Upper lobe of left lung (tissue), 6 donors: ENCODE results near the gene IDI2. TPM values are rescaled to one million over a fixed set of nuclear protein-coding genes. Genes with fewer than 3 reads are reported as not detected.

Source experiments
- ATAC-seq, 2 donors: fragments of 200-7000 bp; cut with Tn5 transposase; one replicate each; pipeline ENCODE4 v1.9.1; 2022; ENCODE audit warnings: mild to moderate bottlenecking in 2 of 2, moderate library complexity in 2 of 2; ENCODE audit not compliant: low FRiP score in 2 of 2
- DNase-seq, 2 donors: peaks; one replicate each; pipeline ENCODE4 v3.0.0-alpha.2; 2019 to 2020
- H3K27ac ChIP-seq, 4 donors: fragments of 200-600 bp; sonication (generic); one replicate each; pipeline ENCODE4 v1.5.1; 2016 to 2019
- H3K27me3 ChIP-seq, 4 donors: fragments of 200-600 bp; sonication (generic); one replicate each; pipeline ENCODE4 v1.5.1; 2017 to 2019
- H3K36me3 ChIP-seq, 4 donors: fragments of 200-600 bp; sonication (generic); one replicate each; pipeline ENCODE4 v1.5.1; 2016 to 2019
- H3K4me1 ChIP-seq, 4 donors: fragments of 200-600 bp; sonication (generic); one replicate each; pipeline ENCODE4 v1.5.1; 2018 to 2019
- H3K4me3 ChIP-seq, 4 donors: fragments of 200-600 bp; sonication (generic); one replicate each; pipeline ENCODE4 v1.5.1; 2017 to 2019; ENCODE audit warnings: mild to moderate bottlenecking in 2 of 4, moderate library complexity in 1 of 4
- H3K9me3 ChIP-seq, 4 donors: fragments of 200-600 bp; sonication (generic); one replicate each; pipeline ENCODE4 v1.5.1; 2018 to 2019
- CTCF ChIP-seq, 6 experiments: fragments of 450-650 bp in 4 of 6; fragments of 200-600 bp in 2 of 6; sonication (generic) in 2 of 6; IDR thresholded peaks; one replicate each; pipeline ENCODE4 v1.5.1; 2016 to 2019; ENCODE audit warnings: antibody characterized with exemption in 6 of 6
- EP300 ChIP-seq, 4 donors: sonication (generic); formaldehyde crosslinking; IDR thresholded peaks; one replicate each; pipeline ENCODE4 v1.5.1; 2017; ENCODE audit warnings: antibody characterized with exemption in 4 of 4, control low read depth in 2 of 4
- POLR2A ChIP-seq, 4 donors: fragments of 450-650 bp; IDR thresholded peaks; one replicate each; pipeline ENCODE4 v1.5.1; 2016 to 2017; ENCODE audit warnings: antibody characterized with exemption in 4 of 4, mild to moderate bottlenecking in 2 of 4
- POLR2AphosphoS5 ChIP-seq, 2 donors: sonication (generic); formaldehyde crosslinking; IDR thresholded peaks; one replicate each; pipeline ENCODE4 v1.5.1; 2017; ENCODE audit warnings: antibody characterized with exemption in 2 of 2
- WGBS, 2 donors: methylation state at CpG; one replicate each; pipeline ENCODE4 v1.1.5; 2017 to 2018; 5-methylcytosine and 5-hydroxymethylcytosine counted together
- total RNA-seq, 6 donors: library from RNA; depleted of rRNA in 4 of 6; stranded (reverse); fragments of >200 nt in 4 of 6; gene quantifications; one replicate each; pipeline versions ENCODE4 v1.1.0 to v1.2.1, GENCODE V29; 2016 to 2021
- donor health status: DM: no; HTN: no; CAD: no; lungs with moderate emphysema.
- donor health status: DM: no; HTN: yes; CAD: no; lungs with severe emphysema.

Gene IDI2
- total RNA-seq, 6 donors from 2014 or later = not detected

GRCh38 chr10:1029838-1030237 lies 4.2 kb upstream of the IDI2 start:
- no peak for DNase-seq
- no peaks in the 10 kb centered on the region for H3K9me3 ChIP-seq
- no peak overlapping the region for H3K27ac ChIP-seq
- no peaks in the 10 kb centered on the region for H3K27me3 ChIP-seq
- H3K4me1 ChIP-seq = no peaks in the 10 kb centered on the region
- no peak for TF ChIP-seq POLR2A (IDR thresholded peaks at IDR 0.05)
- no peak for TF ChIP-seq EP300 (IDR thresholded peaks at IDR 0.05)
- no peak for TF ChIP-seq POLR2AphosphoS5 (IDR thresholded peaks at IDR 0.05)
- TF ChIP-seq CTCF (IDR thresholded peaks at IDR 0.05) = no peak
- ATAC-seq = no peak
- no peak overlapping the region for H3K4me3 ChIP-seq
- no peaks in the 10 kb centered on the region for H3K36me3 ChIP-seq
- 97 to 98% methylated on average over 7 of the region's 7 CpGs for WGBS, 2 donors

- Histone ChIP-seq H3K4me3 (no peak overlapping the region), H3K27ac (no peak overlapping the region), H3K36me3 (no peaks in the 10 kb centered on the region), H3K27me3 (no peaks in the 10 kb centered on the region), H3K4me1 (no peaks in the 10 kb centered on the region), H3K9me3 (no peaks in the 10 kb centered on the region)
- 94 to 97% methylated on average over 6 of the region's 6 CpGs for WGBS, 2 donors
- ATAC-seq = no peak
- no peak for DNase-seq
- no peak for TF ChIP-seq POLR2A (IDR thresholded peaks at IDR 0.05)
- TF ChIP-seq EP300 (IDR thresholded peaks at IDR 0.05) = no peak
- no peak for TF ChIP-seq CTCF (IDR thresholded peaks at IDR 0.05)
- TF ChIP-seq POLR2AphosphoS5 (IDR thresholded peaks at IDR 0.05) = no peak
These were observed 919 bp upstream of the IDI2 start for GRCh38 chr10:1026578-1026977.

GRCh38 chr10:1024103-1024502 lies 1.6 kb downstream of the IDI2 start:
- TF ChIP-seq POLR2AphosphoS5 (IDR thresholded peaks at IDR 0.05) = no peak
- Histone ChIP-seq H3K4me1 (no peaks in the 10 kb centered on the region), H3K9me3 (no peaks in the 10 kb centered on the region), H3K36me3 (peaks cover 0 to 17% (median 2%) of the 10 kb centered on the region in 4 donors), H3K27ac (no peak overlapping the region), H3K4me3 (no peak overlapping the region), H3K27me3 (no peaks in the 10 kb centered on the region)
- no peak for ATAC-seq
- 91 to 94% methylated on average over 12 of the region's 12 CpGs for WGBS, 2 donors
- DNase-seq = no peak

GRCh38 chr10:1022413-1022812 lies 3.2 kb downstream of the IDI2 start:
- no peak for TF ChIP-seq EP300 (IDR thresholded peaks at IDR 0.05)
- TF ChIP-seq POLR2AphosphoS5 (IDR thresholded peaks at IDR 0.05) = no peak
- no peak for TF ChIP-seq POLR2A (IDR thresholded peaks at IDR 0.05)
- TF ChIP-seq CTCF (IDR thresholded peaks at IDR 0.05) = no peak
- H3K27ac ChIP-seq = no peak overlapping the region
- no peak overlapping the region for H3K4me3 ChIP-seq
- peaks cover 0 to 29% (median 12%) of the 10 kb centered on the region in 4 donors for H3K36me3 ChIP-seq
- no peaks in the 10 kb centered on the region for H3K9me3 ChIP-seq
- DNase-seq (no peak), ATAC-seq (no peak)
- H3K27me3 ChIP-seq = no peaks in the 10 kb centered on the region
- H3K4me1 ChIP-seq = no peaks in the 10 kb centered on the region
- WGBS, 2 donors = 72 to 91% methylated on average over 12 of the region's 12 CpGs

- Histone ChIP-seq H3K4me3 (no peak overlapping the region), H3K9me3 (no peaks in the 10 kb centered on the region), H3K27me3 (no peaks in the 10 kb centered on the region), H3K27ac (no peak overlapping the region), H3K4me1 (no peaks in the 10 kb centered on the region), H3K36me3 (peaks cover 3 to 43% (median 26%) of the 10 kb centered on the region in 4 donors)
- WGBS, 2 donors = 94 to 95% methylated on average over 7 to 9 of the region's 9 CpGs
- ATAC-seq (no peak), DNase-seq (peak in 1 of 2 donors; percentile 77)
- no peak for TF ChIP-seq POLR2A (IDR thresholded peaks at IDR 0.05)
These were observed 4.7 kb downstream of the IDI2 start for GRCh38 chr10:1020958-1021357.

- no peak for DNase-seq
- ATAC-seq = peak; percentile 24 to 62
- Histone ChIP-seq H3K9me3 (no peaks in the 10 kb centered on the region), H3K4me3 (no peak overlapping the region), H3K36me3 (peaks cover 6 to 48% (median 30%) of the 10 kb centered on the region in 4 donors), H3K27me3 (no peaks in the 10 kb centered on the region), H3K4me1 (no peaks in the 10 kb centered on the region), H3K27ac (no peak overlapping the region)
- no peak for TF ChIP-seq POLR2AphosphoS5 (IDR thresholded peaks at IDR 0.05)
- TF ChIP-seq POLR2A (IDR thresholded peaks at IDR 0.05) = no peak
- TF ChIP-seq CTCF (IDR thresholded peaks at IDR 0.05) = no peak
- TF ChIP-seq EP300 (IDR thresholded peaks at IDR 0.05) = no peak
- WGBS, 2 donors = 94 to 100% methylated on average over 10 of the region's 10 CpGs
These were observed 5.2 kb downstream of the IDI2 start for GRCh38 chr10:1020460-1020859.
